ENCODE results near the gene DUOXA1. TPM values are rescaled to one million over a fixed set of nuclear protein-coding genes. Genes with fewer than 3 reads are reported as not detected.
"Not testable (repeated sequence)": the region's sequence is repeated elsewhere in the genome, so short reads cannot be mapped to it uniquely, and the experiment has no call there.

DUOXA1 gene
- polyA plus RNA-seq, 4 donors, result 0.17 to 0.57 (median 0.37) TPM

- no peak for DNase-seq (ENCODE audit: low read depth in 4 of 4, low spot score in 3 of 4)
Observed at GRCh38 chr15:45114751-45115085, 15.0 kb downstream of the DUOXA1 start.

DNA sequence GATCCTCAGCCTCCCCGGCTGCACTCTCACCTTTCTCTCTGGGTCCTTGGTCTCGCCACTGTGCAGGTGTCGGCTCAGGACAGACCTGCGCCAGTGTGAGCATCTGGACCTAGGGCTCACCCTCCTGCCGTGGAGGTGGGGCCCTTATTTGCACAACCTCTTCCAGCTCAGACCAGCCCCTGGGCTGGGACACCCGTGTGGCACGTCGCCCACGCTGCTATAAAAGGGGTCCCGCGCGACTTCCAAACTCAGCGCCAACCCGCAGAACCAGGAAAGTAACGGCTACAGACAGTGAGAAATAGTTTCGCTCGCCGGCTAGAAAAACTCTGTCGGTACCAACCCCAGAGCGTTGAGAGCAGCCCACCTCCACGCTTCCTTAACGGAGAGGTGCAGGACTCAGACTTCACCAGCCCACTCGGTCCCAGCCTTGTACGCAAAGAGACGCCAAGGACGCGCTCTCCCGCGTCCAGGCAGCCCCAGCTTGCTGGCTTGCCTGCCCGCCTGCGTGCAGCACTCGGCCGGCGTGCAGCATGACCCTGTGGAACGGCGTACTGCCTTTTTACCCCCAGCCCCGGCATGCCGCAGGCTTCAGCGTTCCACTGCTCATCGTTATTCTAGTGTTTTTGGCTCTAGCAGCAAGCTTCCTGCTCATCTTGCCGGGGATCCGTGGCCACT is 15.5 kb downstream of the DUOXA1 start, which contains the start of the genes DUOX2 and DUOXA2:
Gene DUOX2 (minus strand): TSS at position 97 of the 675 bp plus-strand sequence. CDS start 761 bp downstream, outside the sequence.
Gene DUOXA2 (plus strand): TSS at position 251 of the 675 bp plus-strand sequence. CDS start 280 bp downstream, at position 531.
- DNase-seq (ENCODE audit: low read depth in 4 of 4, low spot score in 3 of 4), result no peak

DNA sequence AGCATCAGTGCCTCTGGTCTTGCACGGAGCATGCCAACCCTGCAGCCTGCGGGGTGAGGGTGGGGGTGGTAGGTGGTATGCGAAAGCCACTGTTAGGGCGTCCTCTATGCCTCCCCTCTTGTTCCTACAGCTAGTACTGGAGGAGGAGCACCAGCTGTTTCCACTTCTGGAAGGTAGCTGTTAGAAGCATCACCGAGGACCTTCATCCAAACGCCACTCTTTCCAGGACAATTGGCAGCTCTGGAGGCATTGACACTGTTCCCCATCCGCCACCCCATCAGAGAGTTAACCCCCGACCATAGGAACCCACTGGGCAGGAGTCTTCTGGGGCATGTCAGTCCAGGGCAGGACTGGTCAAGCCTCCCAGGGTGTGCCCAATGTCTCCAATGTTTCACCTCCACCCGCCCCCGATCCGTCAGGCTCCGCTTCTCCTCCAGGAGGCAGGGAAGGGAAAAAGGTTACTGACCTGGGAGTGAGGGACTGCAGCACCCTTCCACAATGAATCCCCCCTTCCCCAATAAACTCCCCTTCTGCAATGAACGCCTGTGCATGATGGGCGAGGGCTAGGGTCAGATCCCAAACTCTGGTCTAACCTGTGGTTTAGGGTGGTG is 16.2 kb downstream of the DUOXA1 start:
- DNase-seq (ENCODE audit: low read depth in 4 of 4, low spot score in 3 of 4), result no peak

- DNase-seq (ENCODE audit: low read depth in 4 of 4, low spot score in 3 of 4), result no peak
Observed at GRCh38 chr15:45112591-45113379, 16.9 kb downstream of the DUOXA1 start.

GRCh38 chr15:45112143-45112590 is 17.5 kb downstream of the DUOXA1 start:
- DNase-seq (ENCODE audit: low read depth in 4 of 4, low spot score in 3 of 4), result no peak

DNA sequence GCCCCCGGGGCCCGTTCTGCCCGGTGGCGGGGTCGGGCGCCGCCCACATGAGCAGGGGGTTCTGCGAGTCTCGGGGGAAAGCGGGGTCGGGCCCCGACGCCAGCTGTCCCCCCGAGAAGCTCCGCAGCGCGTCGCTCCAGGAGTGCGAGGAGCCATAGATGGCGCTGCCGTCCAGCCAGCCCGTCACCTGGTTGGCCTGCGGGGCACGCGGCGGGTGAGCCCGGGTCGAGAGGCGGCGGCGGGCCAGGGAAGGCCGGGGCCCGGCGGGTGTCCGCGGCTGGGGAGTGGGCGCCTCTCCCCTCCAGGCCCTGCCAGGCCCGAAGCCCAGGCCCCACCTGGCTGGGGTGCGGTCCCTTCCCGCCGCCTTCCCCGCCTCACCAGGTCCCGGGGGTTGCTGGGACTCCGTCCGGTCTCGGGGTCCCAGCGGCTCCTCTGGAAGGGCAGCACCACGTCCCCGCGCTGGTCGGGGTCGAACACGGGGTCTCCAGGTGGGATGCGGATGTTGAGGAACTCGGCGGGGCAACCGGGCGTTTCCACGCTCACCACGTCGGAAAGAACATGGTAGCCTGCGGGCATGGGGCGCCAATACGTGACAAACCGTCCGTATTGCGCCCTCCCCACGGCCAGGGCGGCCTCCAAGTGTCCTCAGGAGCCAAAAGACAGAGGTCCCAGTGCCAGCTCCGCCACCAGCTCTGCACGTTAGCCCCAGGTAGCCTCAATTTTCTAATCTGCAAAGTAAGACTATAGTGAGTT is 18.1 kb downstream of the DUOXA1 start:
- no peak for DNase-seq (ENCODE audit: low read depth in 4 of 4, low spot score in 3 of 4)

GRCh38 chr15:45110256-45110820 is 19.3 kb downstream of the DUOXA1 start:
- DNase-seq (ENCODE audit: low read depth in 4 of 4, low spot score in 3 of 4), result no peak

DNA sequence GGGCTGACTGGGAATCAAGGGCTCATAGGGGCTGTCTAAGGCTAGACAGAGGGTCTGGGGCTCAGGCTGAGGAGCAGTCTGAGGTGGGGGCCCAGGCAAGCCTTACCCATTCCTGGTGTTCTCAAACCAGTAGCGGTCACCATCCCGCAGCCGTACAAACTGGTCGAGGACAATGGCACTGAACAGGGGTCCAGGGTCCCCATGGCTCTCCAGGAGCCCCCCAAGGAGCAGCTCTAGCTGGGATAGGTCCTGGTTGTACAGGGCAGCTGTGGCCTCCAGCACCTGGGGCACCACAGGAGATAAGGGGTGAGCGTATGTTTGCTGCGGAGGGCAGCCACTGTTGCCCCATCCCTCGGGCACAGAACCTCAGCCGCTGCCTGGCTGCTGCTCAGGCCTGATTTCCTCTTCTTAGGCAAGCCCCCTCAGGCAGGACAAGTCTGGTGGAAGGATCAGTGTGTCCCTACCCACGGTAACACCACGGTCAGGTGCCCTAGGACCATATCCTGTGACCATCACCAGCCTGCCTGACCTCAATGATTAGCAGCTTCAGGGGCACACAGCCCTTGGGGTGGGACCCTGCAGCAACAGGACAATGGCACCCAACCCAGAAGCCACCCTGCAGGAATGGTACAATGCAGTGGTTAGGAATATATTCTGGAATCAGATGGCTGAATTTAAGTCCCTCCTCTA is 21.6 kb downstream of the DUOXA1 start:
- DNase-seq (ENCODE audit: low read depth in 4 of 4, low spot score in 3 of 4), result no peak

GRCh38 chr15:45106002-45106790 is 23.5 kb downstream of the DUOXA1 start:
- DNase-seq (ENCODE audit: low read depth in 4 of 4, low spot score in 3 of 4), result no peak

- DNase-seq (ENCODE audit: low read depth in 4 of 4, low spot score in 3 of 4), result no peak
Observed at GRCh38 chr15:45105586-45105985, 24.1 kb downstream of the DUOXA1 start.

GRCh38 chr15:45104170-45104569 is 25.5 kb downstream of the DUOXA1 start:
- not testable (repeated sequence) for DNase-seq (ENCODE audit: low read depth in 4 of 4, low spot score in 3 of 4)

DNA sequence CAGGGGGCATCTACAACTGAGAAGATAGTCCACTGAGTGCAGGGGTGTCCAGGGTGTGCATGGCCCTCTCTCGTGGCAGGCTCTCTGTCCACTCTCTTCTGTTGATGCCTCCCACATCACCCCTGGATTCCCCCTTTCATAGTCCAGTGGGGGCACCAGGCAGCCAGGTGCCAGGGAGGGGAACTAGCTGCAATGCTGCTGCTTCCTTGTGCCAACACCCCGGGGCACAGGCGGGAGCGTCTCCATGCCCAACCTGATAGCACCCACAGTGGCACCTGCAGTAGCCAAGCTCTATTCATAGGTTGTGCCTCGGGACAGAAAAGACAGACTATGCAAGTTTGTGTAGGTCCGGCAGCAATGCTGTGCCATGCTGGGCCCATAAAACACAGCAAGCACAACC is 27.5 kb downstream of the DUOXA1 start:
- DNase-seq (ENCODE audit: low read depth in 4 of 4, low spot score in 3 of 4), result no peak

GRCh38 chr15:45101749-45102148 is 27.9 kb downstream of the DUOXA1 start:
- no peak for DNase-seq (ENCODE audit: low read depth in 4 of 4, low spot score in 3 of 4)

- no peak for DNase-seq (ENCODE audit: low read depth in 4 of 4, low spot score in 3 of 4)
Observed at GRCh38 chr15:45100884-45101625, 28.6 kb downstream of the DUOXA1 start.

- DNase-seq (ENCODE audit: low read depth in 4 of 4, low spot score in 3 of 4), result no peak
Observed at GRCh38 chr15:45099549-45100165, 30.0 kb downstream of the DUOXA1 start.

GRCh38 chr15:45097466-45097865 is 32.2 kb downstream of the DUOXA1 start:
- no peak for DNase-seq (ENCODE audit: low read depth in 4 of 4, low spot score in 3 of 4)

GRCh38 chr15:45095661-45096060 is 34.0 kb downstream of the DUOXA1 start:
- DNase-seq (ENCODE audit: low read depth in 4 of 4, low spot score in 3 of 4), result no peak

DNA sequence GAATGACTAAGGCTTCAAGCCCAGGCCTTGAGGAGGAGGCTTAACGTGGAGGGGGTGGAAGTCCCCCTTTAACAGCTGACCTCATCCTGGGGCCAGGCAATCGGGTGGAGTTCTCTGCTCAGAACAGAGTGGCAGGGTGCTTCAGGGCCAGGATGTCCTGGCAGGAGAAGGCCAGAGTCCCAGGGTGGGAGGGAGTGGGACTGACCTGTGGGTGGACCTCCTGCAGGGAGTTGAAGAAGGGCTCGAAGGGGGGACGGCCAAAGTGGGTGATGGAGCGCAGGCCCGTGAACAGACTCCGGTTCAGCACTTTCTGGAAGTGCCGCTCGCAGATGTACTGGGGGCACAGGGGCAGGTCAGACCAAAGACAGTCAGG is 35.3 kb downstream of the DUOXA1 start:
- no peak for DNase-seq (ENCODE audit: low read depth in 4 of 4, low spot score in 3 of 4)
